Activated T-cell treated with anti-CD3 and anti-CD28 coated beads for 24 hours (primary cell): ENCODE measurements around the gene TBCD.

Source experiments
- DNase-seq: peaks from one replicate; pipeline ENCODE4 v3.0.0-alpha.2; 2020; ENCODE audit warnings: low read depth

Gene TBCD

DNA sequence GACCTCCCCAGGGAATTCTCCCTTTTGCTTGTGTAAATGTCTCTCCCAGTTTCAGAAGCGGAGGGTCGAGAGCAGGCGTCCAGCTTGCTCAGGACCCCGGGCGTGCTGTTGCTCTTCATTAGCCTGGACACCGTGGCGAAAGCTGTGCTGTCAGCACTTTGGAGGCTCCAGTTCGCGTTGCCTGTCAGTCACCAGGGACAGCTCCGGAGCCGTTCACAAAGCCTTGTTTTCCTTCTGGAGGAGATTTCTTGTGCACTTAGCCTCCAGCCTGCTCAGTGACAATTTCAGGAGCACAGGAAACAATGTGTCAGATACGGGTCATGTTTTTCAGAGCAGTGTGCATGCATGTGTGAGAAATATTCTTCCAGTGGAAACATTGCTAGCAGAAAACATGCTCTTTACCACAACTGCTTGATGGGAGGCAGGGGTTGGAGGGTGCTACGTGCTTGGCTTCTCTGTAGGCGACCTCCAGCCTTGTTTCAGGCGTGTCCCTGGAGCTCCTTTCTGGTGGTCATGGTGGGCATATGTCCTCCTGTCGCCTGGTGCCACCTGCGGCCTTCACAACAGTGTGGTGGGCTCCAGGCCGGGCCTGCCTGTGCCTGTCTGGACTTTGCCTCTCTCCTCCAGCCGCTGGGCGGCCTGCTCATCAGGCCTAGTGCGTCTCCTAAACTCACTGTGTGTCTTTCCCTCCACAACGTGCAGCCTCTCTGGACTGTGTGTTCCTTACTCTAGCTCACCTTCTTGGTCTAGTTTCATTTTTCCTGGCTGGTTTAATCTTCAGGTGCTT lies 59.0 kb downstream of the TBCD start:
- no peak for DNase-seq

DNA sequence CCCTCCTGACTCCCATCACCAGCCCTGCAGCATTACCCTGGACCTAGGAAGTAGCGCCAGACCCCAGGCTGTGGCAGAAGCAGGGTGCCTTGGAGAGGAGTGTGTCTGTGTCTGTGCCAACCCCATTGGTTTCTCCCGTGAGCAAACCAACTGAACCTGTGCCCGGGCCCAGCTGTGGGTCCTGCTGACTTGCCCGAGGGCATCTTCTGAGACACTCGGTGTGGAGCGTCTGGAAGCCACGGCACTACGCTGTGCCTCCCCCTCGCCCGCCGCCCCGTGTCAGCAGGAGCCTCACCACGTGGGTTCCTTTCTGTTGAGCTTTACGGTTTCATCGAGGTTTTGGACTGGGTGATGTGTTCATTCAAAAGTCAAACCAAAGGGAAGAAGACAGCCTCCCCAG lies 60.2 kb downstream of the TBCD start:
- DNase-seq, result no peak

DNA sequence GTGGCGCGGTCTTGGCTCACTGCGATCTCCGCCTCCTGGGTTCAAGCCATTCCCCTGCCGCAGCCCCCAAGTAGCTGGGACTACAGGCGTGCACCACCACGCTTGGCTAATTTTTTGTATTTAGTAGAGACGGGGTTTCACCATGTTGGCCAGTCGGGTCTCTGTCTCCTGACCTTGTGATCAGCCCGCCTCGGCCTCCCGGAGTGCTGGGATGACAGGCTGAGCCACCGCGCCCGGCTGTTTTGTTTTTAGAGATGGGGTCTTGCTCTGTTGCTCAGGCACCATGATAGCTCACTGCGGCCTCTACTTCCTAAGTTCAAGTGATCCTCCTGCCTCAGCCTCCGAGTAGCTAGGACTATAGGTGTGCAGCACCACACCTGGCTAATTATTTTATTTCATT lies 60.7 kb downstream of the TBCD start:
- DNase-seq, result no peak

DNA sequence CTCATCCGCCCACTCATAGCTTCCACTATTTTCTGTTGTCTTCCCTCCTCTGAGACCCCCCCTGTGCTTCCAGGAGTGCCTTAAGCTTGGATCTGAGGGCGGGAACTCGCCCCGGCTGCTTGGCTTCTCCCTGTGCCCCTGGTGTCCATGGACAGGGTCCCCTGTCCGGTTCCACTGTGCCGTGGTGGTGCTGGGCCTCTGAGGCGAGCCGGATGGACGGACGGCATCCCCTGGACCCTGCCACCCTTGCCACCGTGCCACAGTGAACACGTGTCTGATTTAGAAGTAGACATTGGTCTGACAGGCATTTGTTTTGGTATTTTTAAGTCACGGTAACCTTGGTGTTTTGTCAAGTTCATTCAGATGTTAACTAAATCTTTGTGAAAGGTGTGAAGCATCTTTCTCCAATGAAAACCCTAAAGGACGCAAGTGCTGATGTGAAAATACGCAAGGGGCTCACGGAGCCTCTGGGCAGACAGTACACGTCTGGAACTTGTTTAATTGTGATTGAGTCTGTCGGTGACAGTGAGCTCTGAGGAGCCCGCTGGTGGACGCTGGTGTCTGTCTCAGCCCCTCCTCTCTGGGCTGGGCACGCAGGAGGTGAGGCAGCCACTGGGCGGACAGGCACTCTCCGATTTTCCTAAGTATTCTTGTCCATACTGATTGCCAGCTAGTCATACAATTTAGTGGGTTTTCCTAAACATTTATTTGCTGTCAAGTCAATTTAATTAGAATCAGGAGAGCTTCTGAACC lies 61.6 kb downstream of the TBCD start:
- no peak for DNase-seq

DNA sequence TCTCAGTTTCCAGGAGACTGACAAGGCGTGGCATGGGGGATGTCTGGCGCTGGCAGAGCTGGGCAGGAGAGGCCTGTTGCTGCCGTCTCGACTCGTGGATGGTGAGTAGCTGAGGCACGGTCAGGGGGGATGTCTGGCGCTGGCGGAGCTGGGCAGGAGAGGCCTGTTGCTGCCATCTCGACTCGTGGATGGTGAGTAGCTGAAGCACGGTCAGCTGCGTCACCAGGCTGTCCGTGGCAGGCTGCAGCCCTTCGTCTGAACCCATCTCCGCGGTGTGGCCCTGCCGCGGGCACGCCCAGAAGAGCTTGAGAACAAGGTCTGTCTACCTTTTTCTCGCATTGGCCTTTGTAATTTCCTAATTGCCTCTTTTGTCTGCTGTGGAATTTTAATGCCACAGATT lies 63.0 kb downstream of the TBCD start:
- no peak for DNase-seq

DNA sequence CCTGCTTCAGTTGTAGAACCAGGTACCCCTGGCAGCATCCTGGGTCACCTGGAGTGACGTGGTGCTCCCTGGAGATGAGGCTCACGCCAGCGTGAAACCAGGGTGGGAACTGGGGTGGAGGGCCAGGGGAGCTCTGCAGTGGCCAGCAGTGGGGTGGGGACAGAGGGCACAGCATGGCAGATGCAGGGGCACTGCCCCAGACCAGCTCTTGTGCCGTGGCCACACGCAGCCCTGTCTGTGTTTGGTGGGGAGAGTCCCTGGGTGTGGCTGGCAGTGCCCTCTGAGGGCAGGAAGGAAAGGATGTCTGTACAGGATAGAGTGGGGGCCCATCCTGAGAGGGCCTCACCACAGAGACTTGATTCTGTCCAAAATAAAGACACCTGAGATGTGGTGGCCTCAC lies 63.5 kb downstream of the TBCD start:
- no peak for DNase-seq

DNA sequence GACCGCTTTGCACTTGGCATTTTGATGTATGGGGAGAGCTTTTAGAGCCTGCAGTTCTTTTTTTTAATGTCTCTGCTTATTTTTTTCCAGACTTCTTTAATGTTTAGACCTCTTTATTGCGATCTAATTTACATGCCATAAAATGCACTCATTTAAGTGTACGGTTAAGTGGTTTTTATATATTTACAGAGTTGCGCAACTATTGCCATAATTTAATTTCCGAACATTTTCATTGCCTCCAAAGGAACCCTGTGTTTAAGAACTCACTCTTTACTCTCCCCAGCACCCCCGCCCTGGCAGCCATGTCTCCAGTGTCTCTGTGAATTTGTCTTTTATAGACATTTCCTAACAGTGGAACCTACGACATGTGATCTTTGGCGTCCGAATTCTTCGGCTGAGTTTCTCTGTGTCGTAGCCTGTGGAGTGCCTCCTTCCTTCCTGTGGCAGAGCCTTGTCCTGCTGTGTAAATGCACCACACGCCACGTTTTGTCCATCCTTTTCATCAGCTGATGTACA lies 64.0 kb downstream of the TBCD start:
- no peak for DNase-seq

DNA sequence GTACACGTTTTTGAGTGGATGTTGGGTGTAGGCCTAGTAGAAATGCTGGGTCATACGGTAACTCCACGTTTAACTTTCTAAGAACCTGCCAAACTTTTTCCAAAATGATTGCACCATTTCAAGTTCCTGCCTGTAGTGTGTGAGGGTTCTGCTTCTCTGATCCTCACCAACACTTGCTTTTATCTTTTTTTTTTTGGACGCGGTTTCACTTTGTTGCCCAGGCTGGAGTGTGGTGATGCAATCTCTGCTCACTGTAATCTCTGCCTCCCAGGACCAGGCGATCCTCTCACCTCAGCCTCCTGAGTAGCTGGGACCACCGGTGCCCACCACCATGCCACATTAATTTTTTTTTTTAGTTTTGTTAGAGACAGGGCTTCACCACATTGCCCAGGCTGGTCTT lies 64.5 kb downstream of the TBCD start:
- DNase-seq, result no peak

DNA sequence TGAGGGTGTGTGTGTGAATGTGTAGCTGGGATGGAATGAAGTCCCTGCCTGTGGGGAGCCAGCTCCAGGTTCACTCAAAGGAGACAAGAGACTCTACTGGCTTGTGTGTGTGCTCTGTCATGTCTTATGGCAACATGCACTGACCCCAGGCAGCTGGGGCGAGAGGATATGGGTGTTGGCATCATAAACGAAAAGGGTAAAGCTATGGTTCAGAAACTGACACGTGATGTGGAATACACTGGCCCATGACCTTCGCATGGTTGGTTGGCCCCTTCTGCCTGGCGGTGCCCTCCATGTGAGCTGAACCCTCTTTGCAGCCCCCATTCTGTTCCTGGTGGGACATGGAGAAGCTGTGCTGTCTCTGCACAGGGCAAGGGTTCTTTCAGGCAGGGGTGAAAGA lies 66.1 kb downstream of the TBCD start:
- no peak for DNase-seq

DNA sequence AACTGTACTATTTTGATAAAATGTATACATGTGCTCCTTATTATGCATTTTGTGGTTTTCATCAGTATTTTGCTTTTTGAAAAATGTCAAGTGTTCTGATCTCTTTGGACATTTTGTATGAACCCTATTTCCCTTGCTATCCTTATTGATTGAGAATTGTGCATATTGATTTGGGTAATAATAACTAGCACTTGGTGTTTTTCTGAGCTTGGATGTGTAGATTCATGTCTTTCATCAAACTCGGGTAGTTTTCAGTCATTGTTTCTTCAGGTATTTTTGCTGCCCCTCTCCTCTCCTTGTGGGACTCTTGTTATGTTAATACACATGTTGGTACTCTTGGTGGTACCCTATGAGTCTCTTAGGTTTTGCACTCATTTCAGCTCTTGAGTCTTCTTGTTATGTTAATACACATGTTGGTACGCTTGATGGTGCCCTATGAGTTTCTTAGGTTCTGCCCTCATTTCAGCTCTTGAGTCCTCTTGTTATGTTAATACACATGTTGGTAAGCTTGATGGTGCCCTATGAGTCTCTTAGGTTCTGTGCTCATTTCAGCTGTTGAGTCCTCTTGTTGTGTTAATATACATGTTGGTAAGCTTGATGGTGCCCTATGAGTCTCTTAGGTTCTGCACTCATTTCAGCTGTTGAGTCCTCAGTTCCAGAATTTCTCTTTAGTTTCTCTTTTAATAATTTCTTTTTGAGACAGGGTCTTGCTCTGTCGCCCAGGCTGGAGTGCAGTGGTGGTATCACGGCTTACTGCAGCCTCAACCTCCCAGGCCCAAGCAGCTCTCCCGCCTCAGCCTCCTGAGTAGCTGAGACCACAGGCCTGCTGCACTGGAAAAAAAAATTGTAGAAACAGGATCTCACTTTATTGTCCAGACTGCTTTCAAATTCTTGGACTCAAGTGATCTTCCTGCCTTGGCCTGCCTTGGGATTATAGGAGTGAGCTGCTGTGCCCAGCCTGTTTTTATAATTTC lies 68.7 kb downstream of the TBCD start:
- DNase-seq, result no peak

DNA sequence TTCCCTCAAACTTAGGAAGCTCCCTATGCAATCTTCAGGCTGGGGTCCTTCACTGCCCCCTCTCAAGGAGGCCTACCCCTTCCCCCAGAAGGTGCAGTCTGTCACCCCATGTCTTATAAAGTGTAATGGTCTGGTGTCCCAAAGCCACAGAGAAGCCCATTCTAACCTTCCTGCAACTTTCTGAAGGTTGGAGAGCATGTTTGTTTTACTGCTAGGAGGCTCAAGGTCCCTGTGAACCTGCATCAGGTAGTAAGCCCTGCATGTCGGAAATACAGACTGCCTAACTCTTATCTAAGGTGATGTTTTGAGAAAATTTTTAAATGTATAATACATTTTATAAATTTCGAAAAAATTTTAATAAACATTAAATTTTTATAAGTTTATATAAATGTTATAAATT lies 69.7 kb downstream of the TBCD start:
- no peak for DNase-seq

DNA sequence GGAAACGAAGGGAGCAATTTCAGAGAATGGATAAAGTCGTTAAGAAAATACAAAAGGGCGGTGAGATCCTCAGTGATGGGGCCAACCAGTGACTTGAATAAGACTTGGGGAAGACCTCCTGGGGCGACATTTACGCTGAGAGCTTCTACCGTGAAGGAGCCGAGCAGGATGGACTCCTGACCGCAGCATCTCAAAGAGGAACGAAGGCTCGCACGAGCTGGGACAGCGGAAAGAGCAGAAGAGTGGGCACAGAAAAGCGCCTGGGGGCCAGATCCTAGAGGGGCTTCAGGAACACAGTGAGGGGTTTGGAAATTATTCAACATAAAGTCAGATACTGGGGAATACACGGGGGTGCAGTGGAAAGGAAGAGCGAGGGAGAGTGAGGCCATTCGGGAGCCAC lies 70.4 kb downstream of the TBCD start:
- DNase-seq, result no peak

DNA sequence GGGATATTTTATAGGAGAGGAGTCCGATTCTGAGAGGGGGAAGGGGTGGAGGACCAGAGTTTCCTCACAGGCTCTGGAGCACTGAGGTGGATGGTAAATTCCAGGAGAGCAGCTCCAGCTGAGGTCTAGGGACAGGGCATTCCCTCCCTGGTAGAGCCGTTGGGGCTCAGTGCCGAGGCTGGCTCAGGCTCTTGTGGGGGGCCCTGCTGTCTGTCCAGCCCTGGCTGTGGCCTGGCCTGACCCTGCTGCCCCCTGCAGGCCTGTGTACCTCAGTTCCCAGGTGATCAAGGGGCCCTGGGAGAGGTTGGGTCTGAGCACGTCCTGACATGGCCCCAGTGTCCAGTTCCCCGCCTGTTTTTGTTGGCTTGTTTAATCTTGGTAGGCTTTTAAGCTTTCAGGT lies 71.1 kb downstream of the TBCD start:
- no peak for DNase-seq

DNA sequence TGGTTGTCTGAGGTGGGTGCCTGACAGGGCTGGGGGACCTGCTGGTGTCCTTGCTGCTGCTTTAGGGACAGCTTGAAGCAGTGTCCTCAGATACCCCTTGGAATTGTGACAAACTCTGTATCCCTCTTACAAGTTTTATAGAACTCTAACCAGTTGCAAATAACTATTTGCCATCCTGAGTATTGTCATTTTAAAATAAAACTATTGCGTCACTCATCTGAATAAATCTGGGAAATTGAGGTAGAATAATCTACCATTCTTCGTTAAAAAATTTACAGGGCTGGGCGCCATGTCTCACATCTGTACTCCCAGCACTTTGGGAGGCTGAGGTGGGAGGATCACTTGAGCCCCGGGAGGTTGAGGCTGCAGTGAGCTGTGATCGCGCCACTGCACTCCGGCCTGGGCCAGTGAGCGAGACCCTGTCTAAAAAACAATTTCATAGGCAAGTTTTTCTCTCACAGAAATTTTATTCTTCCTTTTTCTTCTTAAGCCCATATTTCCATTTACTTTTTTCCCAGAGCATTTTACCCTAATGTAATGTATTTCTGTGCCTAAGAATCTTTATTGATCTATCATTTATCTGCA lies 73.8 kb downstream of the TBCD start:
- no peak for DNase-seq

DNA sequence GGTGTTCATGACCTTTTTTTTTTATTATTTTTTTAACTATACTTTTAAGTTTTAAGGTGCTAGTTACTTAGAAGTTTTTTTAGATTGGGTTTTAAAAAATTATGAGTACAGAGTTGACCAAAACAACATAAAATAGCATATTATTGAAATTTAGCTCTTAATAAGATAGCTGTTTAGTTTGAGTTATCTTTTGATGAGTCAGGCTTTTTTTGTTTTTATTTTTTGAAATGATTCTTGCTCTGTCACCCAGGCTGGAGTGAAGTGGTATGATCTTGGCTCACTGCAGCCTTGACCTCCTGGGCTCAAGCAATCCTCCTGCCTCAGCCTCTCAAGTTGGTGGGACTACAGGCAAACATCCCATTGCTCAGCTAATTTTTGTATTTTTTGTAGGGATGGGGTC lies 74.3 kb downstream of the TBCD start:
- no peak for DNase-seq

DNA sequence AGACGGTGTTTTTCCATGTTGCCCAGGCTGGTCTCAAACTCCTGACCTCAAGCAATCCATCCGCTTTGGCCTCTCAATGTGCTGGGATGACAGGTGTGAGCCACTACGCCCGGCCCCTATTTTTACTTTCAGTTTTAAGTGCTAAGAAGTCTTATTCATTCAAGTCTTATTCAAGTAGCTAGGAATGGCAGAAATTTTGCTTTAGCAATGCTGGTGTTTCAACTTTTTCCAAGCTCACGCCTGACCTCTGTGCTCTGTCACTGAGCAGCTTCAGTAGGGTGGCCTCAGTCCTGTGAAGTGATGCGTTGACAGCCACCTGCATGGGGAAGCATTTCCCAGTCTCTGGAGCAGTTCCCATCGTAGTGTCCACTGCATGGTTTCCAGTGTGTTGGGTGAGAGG lies 75.1 kb downstream of the TBCD start:
- no peak for DNase-seq

DNA sequence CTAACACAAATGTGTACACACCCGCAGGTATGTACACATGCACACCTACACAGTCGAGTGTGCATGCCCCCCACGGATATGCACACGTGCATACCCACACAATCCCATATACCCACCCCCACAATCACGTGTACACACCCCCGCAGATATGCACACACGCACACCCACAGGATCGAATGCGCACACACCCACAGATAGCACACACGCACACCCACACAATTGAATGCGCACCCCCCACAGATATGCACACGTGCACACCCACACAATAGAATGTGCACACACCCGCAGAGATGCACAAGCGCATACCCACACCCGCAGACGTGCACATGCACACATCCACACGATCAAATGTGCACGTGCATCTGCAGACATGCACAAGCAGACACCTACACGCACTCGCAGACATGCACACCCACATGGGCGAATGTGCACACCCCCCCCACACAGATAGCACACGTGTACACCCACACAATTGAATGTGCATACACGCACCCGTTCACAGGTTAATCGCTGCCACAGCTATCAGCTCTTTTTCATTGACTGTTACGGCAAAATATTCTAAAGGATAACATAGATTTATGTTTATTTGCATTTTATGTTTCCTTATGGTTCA lies 77.1 kb downstream of the TBCD start:
- no peak for DNase-seq

DNA sequence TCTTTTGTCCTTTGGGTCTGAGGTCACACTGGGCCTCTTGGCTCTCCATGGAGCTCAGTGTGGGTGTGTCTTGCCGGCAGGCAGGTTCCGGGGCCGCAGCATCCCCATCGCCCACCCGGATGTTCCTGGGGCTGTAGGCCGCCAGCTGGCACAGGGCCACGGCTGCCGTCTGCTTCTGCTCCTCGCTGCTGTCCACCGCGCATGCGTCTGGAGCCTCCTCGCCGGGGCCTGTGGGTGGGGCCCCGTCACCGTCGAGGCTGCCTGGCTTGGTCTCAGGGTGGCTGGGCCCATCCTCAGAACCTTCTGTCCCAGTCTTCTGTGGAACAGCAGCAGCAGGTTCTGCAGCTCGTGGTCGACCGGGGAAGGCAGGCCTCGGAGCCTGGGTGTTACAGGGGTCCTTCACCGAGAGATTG lies 78.4 kb downstream of the TBCD start:
- DNase-seq, result no peak

DNA sequence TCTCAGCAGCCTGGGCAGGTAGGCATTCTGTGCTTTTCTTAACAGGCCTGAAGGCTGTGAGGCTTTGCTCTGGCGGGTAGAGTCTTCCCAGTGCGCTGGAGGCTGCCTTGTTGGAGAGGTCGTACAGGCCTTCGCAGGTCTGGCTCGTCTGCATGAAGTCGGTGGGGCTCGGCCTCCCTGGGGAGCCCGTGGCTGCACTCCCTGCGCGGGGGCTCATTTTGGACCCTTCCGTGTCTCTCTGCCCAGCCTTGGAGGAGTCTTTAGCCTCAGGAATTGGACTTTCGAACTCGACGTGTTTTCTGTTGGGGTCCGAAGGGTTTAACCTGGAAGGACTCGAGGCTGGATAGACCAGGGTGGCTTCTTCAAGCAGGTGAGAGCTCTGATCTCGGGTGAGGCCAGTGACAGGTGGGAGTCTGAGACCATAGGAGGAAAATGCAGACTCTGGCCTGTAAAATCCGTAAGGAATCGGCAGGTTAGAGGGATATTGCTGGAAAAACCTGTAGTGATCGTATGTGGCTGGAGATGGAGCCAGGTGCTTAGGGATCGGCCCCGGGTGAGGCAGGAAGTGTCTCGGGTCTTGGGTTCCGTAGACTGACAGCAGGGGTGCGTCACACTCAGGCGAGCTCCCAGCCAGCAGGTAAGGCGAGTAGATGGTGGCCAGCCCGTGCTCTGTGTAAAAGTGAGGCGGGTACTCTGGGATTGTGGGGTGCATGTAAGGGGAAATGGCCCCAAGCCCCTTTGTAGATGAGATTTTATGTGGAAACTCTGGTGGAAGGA lies 79.4 kb downstream of the TBCD start:
- DNase-seq, result no peak

DNA sequence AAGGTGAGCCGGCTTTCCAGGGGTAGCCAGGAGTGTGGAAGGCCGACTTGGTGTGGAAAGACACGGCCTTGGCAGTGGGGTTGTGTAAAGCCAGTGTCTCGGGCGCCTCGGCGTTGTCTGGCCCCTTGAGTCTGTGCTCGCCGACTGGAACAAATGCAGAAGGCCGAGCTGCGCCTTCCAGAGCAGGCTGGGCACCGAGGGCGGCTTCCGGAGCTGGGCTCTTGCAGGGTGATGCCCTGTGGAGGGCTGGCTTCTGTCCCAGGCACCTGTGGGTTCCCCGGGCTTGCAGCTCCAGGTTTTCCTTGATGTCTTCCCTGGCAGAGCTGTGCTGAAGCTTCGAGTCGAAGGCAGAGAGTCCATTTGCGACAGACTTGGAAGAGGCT lies 79.9 kb downstream of the TBCD start:
- DNase-seq, result no peak

DNA sequence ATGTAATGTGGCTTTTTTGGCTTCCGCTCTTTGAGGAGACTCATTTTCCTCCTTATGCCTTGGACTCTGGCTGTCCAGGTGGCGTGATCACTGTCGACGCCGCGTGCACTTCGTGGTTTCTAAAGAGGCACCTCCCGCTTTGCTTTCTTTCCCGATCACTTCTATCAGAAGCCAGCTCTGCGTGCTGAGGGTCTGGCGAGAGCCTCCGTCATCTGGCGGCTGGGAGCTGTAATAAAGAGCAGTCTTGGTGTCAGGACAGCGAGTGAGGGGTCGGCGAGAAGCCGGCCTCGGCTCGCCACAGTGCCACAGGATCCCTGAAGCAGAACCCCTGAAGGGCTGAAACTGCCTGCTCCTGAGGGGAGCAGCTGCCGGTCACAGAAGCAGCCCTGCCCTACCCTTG lies 80.5 kb downstream of the TBCD start:
- DNase-seq, result no peak
